Mesenchymal stem cell (in vitro differentiated cells and primary cell): ENCODE measurements around the gene CYP19A1.

Experiments used
- DNase-seq: peaks from one replicate; pipeline ENCODE4 v3.0.0-alpha.2; 2013
- H2AFZ ChIP-seq: one replicate; pipeline ENCODE4 v1.6.1; 2013; ENCODE audit warnings: low read depth, mild to moderate bottlenecking, control low read depth, inconsistent platforms, low read length, moderate library complexity
- H2AK5ac ChIP-seq: 2 replicates; pipeline ENCODE4 v1.6.1; 2013; ENCODE audit warnings: low read length, moderate library complexity, mild to moderate bottlenecking, inconsistent platforms; ENCODE audit not compliant: severe bottlenecking
- H2BK120ac ChIP-seq: one replicate; pipeline ENCODE4 v1.6.1; 2013; ENCODE audit warnings: low read depth, mild to moderate bottlenecking, inconsistent platforms, low read length, moderate library complexity
- H2BK12ac ChIP-seq, 2 experiments: one replicate each; pipeline ENCODE4 v1.6.1; 2013; ENCODE audit warnings: inconsistent platforms in 2 of 2, low read length in 2 of 2, mild to moderate bottlenecking in 2 of 2, moderate library complexity in 2 of 2, control low read depth in 1 of 2
- H2BK15ac ChIP-seq: one replicate; pipeline ENCODE4 v1.6.1; 2013; ENCODE audit warnings: mild to moderate bottlenecking, low read depth, inconsistent platforms; ENCODE audit not compliant: poor library complexity, severe bottlenecking
- H2BK5ac ChIP-seq: 2 replicates; pipeline ENCODE4 v1.6.1; 2013; ENCODE audit warnings: low read depth, mild to moderate bottlenecking, low read length, control low read depth, inconsistent platforms; ENCODE audit not compliant: poor library complexity, severe bottlenecking
- H3K14ac ChIP-seq, 2 experiments: one replicate each; pipeline ENCODE4 v1.6.1; 2013; ENCODE audit warnings: inconsistent platforms in 2 of 2, low read length in 2 of 2, control low read depth in 1 of 2, mild to moderate bottlenecking in 1 of 2, moderate library complexity in 1 of 2
- H3K18ac ChIP-seq, 2 experiments: one replicate each; pipeline ENCODE4 v1.6.1; 2013; ENCODE audit warnings: inconsistent platforms in 2 of 2, low read length in 2 of 2, control low read depth in 1 of 2, low read depth in 1 of 2, mild to moderate bottlenecking in 1 of 2
- H3K23ac ChIP-seq, 2 experiments: one replicate each; pipeline ENCODE4 v1.6.1; 2013; ENCODE audit warnings: inconsistent platforms in 2 of 2, low read length in 2 of 2, mild to moderate bottlenecking in 2 of 2, moderate library complexity in 2 of 2, control low read depth in 1 of 2
- H3K27ac ChIP-seq: 2 replicates; pipeline ENCODE4 v1.5.1; 2013; ENCODE audit warnings: mild to moderate bottlenecking, moderate library complexity, low read length, control low read depth, inconsistent platforms; ENCODE audit not compliant: poor library complexity, severe bottlenecking
- H3K27me3 ChIP-seq, 2 experiments: 2 replicates each; pipeline versions ENCODE4 v1.6.1 to v1.7.0; 2013; ENCODE audit warnings: low read length in 2 of 2, mild to moderate bottlenecking in 2 of 2, moderate library complexity in 2 of 2, control low read depth in 1 of 2, inconsistent platforms in 1 of 2; ENCODE audit not compliant: control insufficient read depth in 1 of 2, insufficient read depth in 1 of 2
- H3K36me3 ChIP-seq, 2 experiments: 2 replicates each; pipeline versions ENCODE4 v1.6.1 to v1.7.0; 2013; ENCODE audit warnings: low read length in 2 of 2, control low read depth in 1 of 2, inconsistent platforms in 1 of 2, low read depth in 1 of 2, mild to moderate bottlenecking in 1 of 2; ENCODE audit not compliant: insufficient read depth in 2 of 2, control insufficient read depth in 1 of 2
- H3K4ac ChIP-seq, 2 experiments: one replicate each; pipeline ENCODE4 v1.6.1; 2013; ENCODE audit warnings: inconsistent platforms in 2 of 2, low read length in 2 of 2, mild to moderate bottlenecking in 2 of 2, moderate library complexity in 2 of 2, control low read depth in 1 of 2, low read depth in 1 of 2
- H3K4me1 ChIP-seq: 2 replicates; pipeline ENCODE4 v1.6.1; 2013; ENCODE audit warnings: low read depth, low read length, control low read depth; ENCODE audit not compliant: control insufficient read depth, insufficient read depth
- H3K4me2 ChIP-seq: 2 replicates; pipeline ENCODE4 v1.6.1; 2013; ENCODE audit warnings: low read length, mild to moderate bottlenecking, inconsistent platforms; ENCODE audit not compliant: poor library complexity, severe bottlenecking
- H3K4me3 ChIP-seq, 2 experiments: 2 replicates each; pipeline versions ENCODE4 v1.5.1 to v1.7.0; 2013; ENCODE audit warnings: low read length in 2 of 2, mild to moderate bottlenecking in 2 of 2, control low read depth in 1 of 2, low read depth in 1 of 2; ENCODE audit not compliant: insufficient read depth in 1 of 2
- H3K79me1 ChIP-seq: replicated peaks from 2 replicates; pipeline ENCODE4 v1.6.1; 2013; ENCODE audit warnings: mild to moderate bottlenecking, control low read depth, low read length, inconsistent platforms; ENCODE audit not compliant: poor library complexity, severe bottlenecking
- H3K9ac ChIP-seq: 2 replicates; pipeline ENCODE4 v1.7.0; 2013; ENCODE audit warnings: mild to moderate bottlenecking, low read length, moderate library complexity
- H3K9me3 ChIP-seq: 2 replicates; pipeline ENCODE4 v1.7.0; 2013; ENCODE audit warnings: mild to moderate bottlenecking, low read length; ENCODE audit not compliant: control insufficient read depth
- H4K8ac ChIP-seq: one replicate; pipeline ENCODE4 v1.6.1; 2013; ENCODE audit warnings: inconsistent platforms, mild to moderate bottlenecking, low read length, moderate library complexity
- H4K91ac ChIP-seq: one replicate; pipeline ENCODE4 v1.6.1; 2013; ENCODE audit warnings: mild to moderate bottlenecking, low read length, inconsistent platforms
- WGBS: methylation state at CpG from one replicate; pipeline ENCODE4 v1.1.7; 2013; ENCODE audit warnings: mixed read lengths; 5-methylcytosine and 5-hydroxymethylcytosine counted together

The CYP19A1 gene

GRCh38 chr15:51185213-51186159 is 152.9 kb downstream of the CYP19A1 start:
- Histone ChIP-seq H2BK15ac (no peak overlapping the region), H3K27me3 (peaks cover 9 to 47% of the 10 kb centered on the region in 2 experiments), H3K9ac (no peak overlapping the region), H2BK5ac (no peak overlapping the region), H3K4me1 (no peaks in the 10 kb centered on the region), H3K14ac (no peak overlapping the region), H3K79me1 (no peaks in the 10 kb centered on the region), H3K23ac (no peak overlapping the region), H3K18ac (no peak overlapping the region), H3K4me3 (no peak overlapping the region), H2BK120ac (no peak overlapping the region), H4K8ac (no peak overlapping the region), H3K4ac (no peak overlapping the region), H2BK12ac (no peak overlapping the region), H2AK5ac (no peak overlapping the region), H3K9me3 (no peaks in the 10 kb centered on the region), H3K4me2 (no peak overlapping the region), H3K27ac (no peak overlapping the region), H3K36me3 (no peaks in the 10 kb centered on the region), H2AFZ (no peak overlapping the region), H4K91ac (no peak overlapping the region)
- WGBS: 82% methylated on average over 9 of the region's 12 CpGs
- DNase-seq: no peak

GRCh38 chr15:51184627-51185026 is 153.8 kb downstream of the CYP19A1 start:
- no peak overlapping the region for H3K23ac ChIP-seq
- H3K4me1 ChIP-seq: no peaks in the 10 kb centered on the region
- H2AFZ ChIP-seq: no peak overlapping the region
- no peak overlapping the region for H3K4me2 ChIP-seq
- WGBS: 30% methylated on average over 2 of the region's 6 CpGs
- H3K9me3 ChIP-seq: no peaks in the 10 kb centered on the region
- no peak overlapping the region for H2BK120ac ChIP-seq
- no peak overlapping the region for H2BK15ac ChIP-seq
- H4K8ac ChIP-seq: no peak overlapping the region
- no peak overlapping the region for H3K4ac ChIP-seq
- H2BK5ac ChIP-seq: no peak overlapping the region
- H3K9ac ChIP-seq: no peak overlapping the region
- no peak overlapping the region for H3K4me3 ChIP-seq
- H2BK12ac ChIP-seq: no peak overlapping the region
- no peaks in the 10 kb centered on the region for H3K36me3 ChIP-seq
- no peak for DNase-seq
- H3K79me1 ChIP-seq: no peaks in the 10 kb centered on the region
- H3K18ac ChIP-seq: no peak overlapping the region
- H3K27me3 ChIP-seq: peaks cover 9 to 52% of the 10 kb centered on the region in 2 experiments
- H3K27ac ChIP-seq: no peak overlapping the region
- H4K91ac ChIP-seq: no peak overlapping the region
- no peak overlapping the region for H3K14ac ChIP-seq
- no peak overlapping the region for H2AK5ac ChIP-seq

- Histone ChIP-seq H3K14ac (no peak overlapping the region), H3K27ac (no peak overlapping the region), H2BK12ac (no peak overlapping the region), H3K9me3 (no peaks in the 10 kb centered on the region), H3K23ac (no peak overlapping the region), H2AFZ (no peak overlapping the region), H3K79me1 (no peaks in the 10 kb centered on the region), H3K4me3 (no peak overlapping the region), H2BK15ac (no peak overlapping the region), H3K4me2 (no peak overlapping the region), H3K4ac (no peak overlapping the region), H3K4me1 (no peaks in the 10 kb centered on the region), H4K8ac (no peak overlapping the region), H2BK120ac (no peak overlapping the region), H3K36me3 (no peaks in the 10 kb centered on the region), H2AK5ac (no peak overlapping the region), H3K18ac (no peak overlapping the region), H2BK5ac (no peak overlapping the region), H3K27me3 (peaks cover 9 to 52% of the 10 kb centered on the region in 2 experiments), H3K9ac (no peak overlapping the region), H4K91ac (no peak overlapping the region)
- WGBS: 58% methylated on average over 5 of the region's 5 CpGs
- no peak for DNase-seq
Measured at GRCh38 chr15:51183076-51183475, 155.3 kb downstream of the CYP19A1 start.

GRCh38 chr15:51181905-51182304 is 156.5 kb downstream of the CYP19A1 start:
- H2BK15ac ChIP-seq: no peak overlapping the region
- no CpG with 5 or more reads among the region's 1 CpG for WGBS
- no peak overlapping the region for H2BK120ac ChIP-seq
- no peak overlapping the region for H2BK5ac ChIP-seq
- H4K8ac ChIP-seq: no peak overlapping the region
- H2AFZ ChIP-seq: no peak overlapping the region
- no peak overlapping the region for H4K91ac ChIP-seq
- H3K27ac ChIP-seq: no peak overlapping the region
- H3K4me3 ChIP-seq: no peak overlapping the region
- DNase-seq: no peak
- H3K36me3 ChIP-seq: no peaks in the 10 kb centered on the region
- no peak overlapping the region for H2AK5ac ChIP-seq
- H3K9me3 ChIP-seq: no peaks in the 10 kb centered on the region
- no peaks in the 10 kb centered on the region for H3K4me1 ChIP-seq
- no peaks in the 10 kb centered on the region for H3K79me1 ChIP-seq
- H3K27me3 ChIP-seq: peaks cover 9 to 51% of the 10 kb centered on the region in 2 experiments
- H3K23ac ChIP-seq: no peak overlapping the region
- H2BK12ac ChIP-seq: no peak overlapping the region
- H3K4me2 ChIP-seq: no peak overlapping the region
- no peak overlapping the region for H3K18ac ChIP-seq
- no peak overlapping the region for H3K4ac ChIP-seq
- H3K9ac ChIP-seq: no peak overlapping the region
- no peak overlapping the region for H3K14ac ChIP-seq
